Effector memory CD4-positive, alpha-beta T cell (primary cell): Measurements from ENCODE around the gene APH1B.
"Not testable (repeated sequence)": the region's sequence is repeated elsewhere in the genome, so short reads cannot be mapped to it uniquely, and the experiment has no call there.

Experiments
- DNase-seq, 3 donors: peaks; one replicate each; pipeline ENCODE4 v3.0.0-alpha.2; 2020
- H3K27ac ChIP-seq: 2 replicates; pipeline ENCODE4 v1.7.0; 2013; ENCODE audit warnings: mild to moderate bottlenecking, low read length, moderate library complexity; ENCODE audit not compliant: insufficient read depth, poor library complexity, severe bottlenecking
- H3K27me3 ChIP-seq: replicated peaks from 2 replicates; pipeline ENCODE4 v1.7.0; 2013; ENCODE audit warnings: mild to moderate bottlenecking, low read length; ENCODE audit not compliant: insufficient read depth, control insufficient read depth, poor library complexity, severe bottlenecking
- H3K36me3 ChIP-seq: 2 replicates; pipeline ENCODE4 v1.7.0; 2013; ENCODE audit warnings: mild to moderate bottlenecking, low read length, moderate library complexity; ENCODE audit not compliant: control insufficient read depth, insufficient read depth
- H3K4me1 ChIP-seq: 2 replicates; pipeline ENCODE4 v1.7.0; 2013; ENCODE audit warnings: low read length, mild to moderate bottlenecking; ENCODE audit not compliant: control insufficient read depth, insufficient read depth, poor library complexity, severe bottlenecking
- H3K4me3 ChIP-seq: 2 replicates; pipeline ENCODE4 v1.7.0; 2013; ENCODE audit warnings: low read length, low read depth, mild to moderate bottlenecking; ENCODE audit not compliant: insufficient read depth, poor library complexity, severe bottlenecking
- H3K9me3 ChIP-seq: 2 replicates; pipeline ENCODE4 v1.7.0; 2013; ENCODE audit warnings: mild to moderate bottlenecking, low read length, moderate library complexity; ENCODE audit not compliant: control insufficient read depth

The APH1B gene

DNA sequence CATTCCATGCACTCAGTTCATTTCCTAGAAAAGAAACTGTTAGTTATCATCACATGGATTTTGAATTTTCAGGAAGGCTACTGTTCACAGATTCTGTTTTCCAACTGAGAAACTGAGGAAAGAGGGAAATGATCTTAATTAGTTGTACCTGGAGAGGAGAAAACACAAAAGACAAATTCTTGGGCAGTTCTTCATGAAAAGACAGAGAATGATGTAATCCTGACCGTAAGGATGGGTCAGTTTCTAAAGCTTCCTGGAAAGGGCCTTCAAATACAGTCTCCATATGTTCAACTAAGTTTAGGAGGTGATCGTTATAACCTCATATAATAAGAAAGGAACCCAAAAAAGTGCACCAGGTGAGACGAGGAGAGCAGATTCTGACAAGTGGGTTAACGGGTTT lies 59.6 kb downstream of the APH1B start:
- no peak overlapping the region for H3K27ac ChIP-seq
- no peak for DNase-seq
- H3K9me3 ChIP-seq: no peaks in the 10 kb centered on the region
- H3K36me3 ChIP-seq: no peaks in the 10 kb centered on the region
- H3K4me3 ChIP-seq: no peak overlapping the region
- no peaks in the 10 kb centered on the region for H3K4me1 ChIP-seq
- no peaks in the 10 kb centered on the region for H3K27me3 ChIP-seq

DNA sequence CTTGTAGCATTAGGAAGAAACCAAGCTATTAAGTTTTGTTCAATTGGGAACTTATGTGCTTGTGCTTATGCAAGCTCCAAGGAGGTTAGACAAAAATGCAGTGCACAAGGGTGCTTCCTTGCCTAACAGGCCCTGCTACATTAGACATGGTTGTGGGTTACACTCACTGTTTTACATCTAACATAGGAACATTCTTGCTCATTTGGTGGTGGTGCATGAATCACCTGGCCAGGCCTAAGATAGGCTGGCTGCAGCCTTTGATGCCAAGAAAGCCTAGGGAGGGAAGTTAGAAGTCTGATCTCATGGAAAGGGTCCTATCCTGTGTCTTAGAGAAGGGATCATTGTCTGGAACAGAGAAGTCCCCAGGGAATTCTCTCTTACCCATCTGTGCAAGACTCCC lies 60.8 kb downstream of the APH1B start:
- Histone ChIP-seq H3K9me3 (no peaks in the 10 kb centered on the region), H3K4me1 (no peaks in the 10 kb centered on the region), H3K27ac (no peak overlapping the region), H3K27me3 (no peaks in the 10 kb centered on the region), H3K36me3 (no peaks in the 10 kb centered on the region), H3K4me3 (no peak overlapping the region)
- DNase-seq: no peak

DNA sequence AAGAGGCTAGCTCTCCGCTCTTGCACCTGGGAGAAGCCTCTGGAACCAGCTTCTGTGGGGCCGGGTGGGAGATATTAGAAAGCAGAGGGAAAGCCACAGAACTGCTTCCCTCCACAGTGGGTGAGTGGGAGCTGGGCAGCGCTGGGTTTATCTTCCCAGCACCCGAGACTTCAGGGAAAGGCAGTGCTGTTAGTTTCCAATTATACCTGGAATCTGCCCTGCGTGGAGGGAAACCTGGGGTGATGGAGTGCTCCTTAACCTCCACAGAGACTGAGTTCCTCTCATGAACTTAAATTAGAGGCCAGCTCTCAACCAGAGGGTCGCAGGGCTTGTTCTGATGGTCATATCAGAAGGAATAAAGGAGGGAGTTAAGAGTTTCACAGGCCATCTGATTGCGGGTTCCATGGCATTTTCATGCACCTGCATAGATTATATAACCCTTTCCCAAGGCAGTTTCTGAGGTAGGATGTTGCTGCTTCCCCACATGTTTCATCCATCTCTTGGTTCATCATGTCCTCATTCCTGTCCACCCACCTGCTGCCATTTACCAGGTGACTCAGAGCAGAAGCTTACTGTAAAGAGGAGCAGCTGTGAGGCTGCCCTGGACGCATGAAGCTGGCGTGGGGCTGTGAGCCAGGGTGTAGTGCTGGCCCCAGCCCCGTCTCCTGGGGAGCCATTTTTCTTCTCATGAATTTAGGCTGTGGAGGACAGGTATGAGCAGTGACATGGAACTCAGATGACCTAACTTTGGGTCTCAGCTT lies 61.8 kb downstream of the APH1B start:
- Histone ChIP-seq H3K9me3 (no peaks in the 10 kb centered on the region), H3K36me3 (no peaks in the 10 kb centered on the region), H3K4me3 (no peak overlapping the region), H3K27ac (no peak overlapping the region), H3K27me3 (no peaks in the 10 kb centered on the region), H3K4me1 (no peaks in the 10 kb centered on the region)
- DNase-seq: no peak

DNA sequence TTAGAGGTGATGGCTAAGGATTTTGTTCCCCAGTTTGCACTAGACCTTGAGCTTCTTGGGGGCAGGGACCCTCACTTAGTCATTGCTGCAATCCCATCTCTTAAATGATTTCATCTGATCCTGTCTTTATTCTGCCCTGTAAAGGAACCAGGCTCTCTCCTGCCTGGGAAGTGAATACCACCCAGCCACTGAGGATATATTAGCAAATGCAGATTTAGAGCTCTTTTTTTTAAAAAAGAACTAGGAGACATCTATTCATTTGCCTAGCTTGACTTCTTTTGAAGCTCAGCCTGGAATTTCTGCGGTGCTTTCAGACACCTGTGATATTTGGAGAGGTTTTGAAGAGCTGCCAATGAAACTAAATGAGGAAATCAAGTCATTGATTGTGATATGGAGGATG lies 62.4 kb downstream of the APH1B start:
- Histone ChIP-seq H3K27me3 (no peaks in the 10 kb centered on the region), H3K36me3 (no peaks in the 10 kb centered on the region), H3K4me3 (no peak overlapping the region), H3K9me3 (no peaks in the 10 kb centered on the region), H3K27ac (no peak overlapping the region), H3K4me1 (no peaks in the 10 kb centered on the region)
- no peak for DNase-seq

DNA sequence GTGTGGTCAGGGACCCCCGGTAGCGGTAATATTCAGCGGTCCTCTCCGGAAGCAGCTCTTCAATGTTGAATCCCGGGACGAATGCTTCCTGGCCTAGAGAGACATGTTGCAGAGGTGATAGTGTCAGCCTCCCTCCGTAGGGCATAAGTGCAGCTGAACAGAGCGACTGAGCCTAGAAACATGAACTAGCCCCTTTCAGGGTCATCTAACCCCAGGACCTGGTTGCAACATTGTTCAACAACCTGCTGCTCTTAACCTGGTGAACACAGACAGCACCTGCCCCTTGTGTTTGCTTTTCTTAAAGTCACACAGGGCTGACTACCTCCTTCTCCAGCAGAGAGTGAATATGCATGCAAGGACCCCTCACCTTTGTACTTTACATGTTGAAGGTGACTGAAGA lies 62.9 kb downstream of the APH1B start:
- Histone ChIP-seq H3K27ac (no peak overlapping the region), H3K4me1 (no peaks in the 10 kb centered on the region)

DNA sequence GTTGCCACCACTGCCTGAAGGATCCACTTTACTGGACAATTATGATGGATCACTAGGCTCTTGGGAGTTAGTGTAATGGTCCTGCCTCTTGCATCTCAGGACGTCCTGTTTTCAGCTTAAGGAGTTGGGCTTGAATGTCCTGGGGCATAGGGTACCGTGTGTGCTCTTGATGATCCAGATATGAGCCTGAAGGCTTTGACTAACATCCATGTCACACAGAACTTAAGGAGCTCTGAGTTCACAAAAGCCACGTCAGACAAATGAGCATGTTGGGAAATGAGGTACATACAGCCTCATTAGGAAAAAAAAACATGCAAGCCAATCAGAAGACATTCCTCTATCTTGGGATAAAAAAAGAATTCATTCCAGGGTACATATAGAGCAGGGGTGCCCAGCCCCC lies 63.5 kb downstream of the APH1B start:
- no peak for DNase-seq
- no peak overlapping the region for H3K4me3 ChIP-seq
- no peak overlapping the region for H3K27ac ChIP-seq
- no peaks in the 10 kb centered on the region for H3K36me3 ChIP-seq
- H3K27me3 ChIP-seq: no peaks in the 10 kb centered on the region
- H3K9me3 ChIP-seq: no peaks in the 10 kb centered on the region
- no peaks in the 10 kb centered on the region for H3K4me1 ChIP-seq

More for the DNA sequence above, 62.9 kb downstream of the APH1B start:
- no peak overlapping the region for H3K4me3 ChIP-seq
- H3K9me3 ChIP-seq: no peaks in the 10 kb centered on the region
- no peaks in the 10 kb centered on the region for H3K27me3 ChIP-seq
- no peak for DNase-seq
- H3K36me3 ChIP-seq: no peaks in the 10 kb centered on the region

DNA sequence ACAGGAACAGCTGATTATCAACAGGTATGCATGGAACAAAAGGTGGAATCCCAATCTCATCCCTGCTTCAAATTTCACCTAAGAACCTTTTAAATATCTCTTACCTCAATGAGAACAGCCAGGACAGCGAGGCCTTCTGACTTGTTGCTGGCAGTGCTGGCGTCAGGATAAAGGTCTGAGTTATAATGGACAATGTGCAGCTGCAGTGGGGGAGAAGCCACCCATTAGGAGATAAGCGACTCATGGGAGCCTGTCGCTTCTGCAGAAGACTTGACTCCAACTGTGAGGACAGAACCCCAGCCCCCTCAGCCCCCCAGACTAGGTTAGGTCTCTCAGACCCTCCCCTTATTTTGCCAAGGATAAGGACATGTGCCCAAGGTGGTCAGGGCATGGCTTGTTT lies 64.5 kb downstream of the APH1B start:
- Histone ChIP-seq H3K27ac (no peak overlapping the region), H3K9me3 (no peaks in the 10 kb centered on the region), H3K4me3 (no peak overlapping the region), H3K36me3 (no peaks in the 10 kb centered on the region), H3K4me1 (no peaks in the 10 kb centered on the region), H3K27me3 (no peaks in the 10 kb centered on the region)
- DNase-seq: no peak

DNA sequence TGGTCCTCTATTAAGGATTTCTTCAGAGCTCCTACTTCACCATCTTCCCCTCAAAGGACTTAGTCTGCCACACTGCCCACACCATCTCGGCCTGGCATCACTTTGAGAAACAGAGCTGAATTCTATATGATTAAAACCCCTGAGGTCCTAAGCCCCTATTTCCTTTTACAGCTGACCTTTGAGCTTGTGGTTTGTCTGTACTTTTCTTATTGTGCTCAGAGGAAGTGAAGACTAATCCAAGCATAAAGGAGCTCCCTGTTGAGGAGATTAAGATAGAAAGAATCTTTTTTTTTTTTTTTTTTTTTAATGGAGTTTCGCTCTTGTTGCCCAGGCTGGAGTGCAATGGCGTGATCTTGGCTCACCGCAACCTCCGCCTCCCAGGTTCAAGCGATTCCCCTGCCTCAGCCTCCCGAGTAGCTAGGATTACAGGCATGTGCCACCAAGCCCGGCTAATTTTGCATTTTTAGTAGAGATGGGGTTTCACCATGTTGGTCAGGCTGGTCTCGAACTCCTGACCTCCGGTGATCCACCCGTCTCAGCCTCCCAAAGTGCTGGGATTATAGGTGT lies 65.7 kb downstream of the APH1B start:
- not testable (repeated sequence) for H3K4me3 ChIP-seq, H3K9me3 ChIP-seq, DNase-seq, H3K27ac ChIP-seq, H3K36me3 ChIP-seq, H3K4me1 ChIP-seq, H3K27me3 ChIP-seq

DNA sequence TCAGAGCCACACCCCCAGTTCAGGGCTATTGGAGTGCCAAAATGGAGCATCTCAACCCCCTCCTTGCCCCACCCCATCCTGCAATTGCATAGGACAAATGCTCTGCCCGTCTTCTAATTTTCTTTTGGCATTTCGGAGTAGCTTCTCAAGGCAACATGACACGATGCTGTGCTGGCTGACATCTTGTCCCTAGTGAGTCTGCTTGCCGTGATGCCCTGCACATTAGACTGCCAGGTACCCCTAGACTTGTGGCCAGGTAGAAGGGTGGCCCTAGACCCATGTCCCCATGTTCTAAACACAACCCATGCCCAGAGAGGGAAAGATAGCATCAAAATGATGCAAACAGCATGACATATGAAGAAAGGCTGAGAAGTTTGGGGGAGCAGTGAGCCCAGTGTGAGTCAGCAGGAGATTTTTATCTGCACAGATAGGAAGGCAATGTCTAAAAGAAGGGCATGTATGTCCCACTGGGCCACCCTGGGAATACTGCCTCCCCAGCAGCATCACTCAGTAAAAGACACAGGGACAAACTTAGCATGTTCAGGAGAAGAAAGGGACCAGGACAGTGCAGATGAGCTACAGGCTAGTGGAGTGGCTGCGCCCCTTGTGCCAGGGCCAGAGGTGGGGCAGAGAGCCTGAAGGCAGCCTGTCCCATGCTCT lies 67.5 kb downstream of the APH1B start:
- Histone ChIP-seq H3K9me3 (no peaks in the 10 kb centered on the region), H3K36me3 (no peaks in the 10 kb centered on the region), H3K27ac (no peak overlapping the region), H3K4me3 (no peak overlapping the region), H3K4me1 (no peaks in the 10 kb centered on the region), H3K27me3 (no peaks in the 10 kb centered on the region)
- DNase-seq: no peak

DNA sequence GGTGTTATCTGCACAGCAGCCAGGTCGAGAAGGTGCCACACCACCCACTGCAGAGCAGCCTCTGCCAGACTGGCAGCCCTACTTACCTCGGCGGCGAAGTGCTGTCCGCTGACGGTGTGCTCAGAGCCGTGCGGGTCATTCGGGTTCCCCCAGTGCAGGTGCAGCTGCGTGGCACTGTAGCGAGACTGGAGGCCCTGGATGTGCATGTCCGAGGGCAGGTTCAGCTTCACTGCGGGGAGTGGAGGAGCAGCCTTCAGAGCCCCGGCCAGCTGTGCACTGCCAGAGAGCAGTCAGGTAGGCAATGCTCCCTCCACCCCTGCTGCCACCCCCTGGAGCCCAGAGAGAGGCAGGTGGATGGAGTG lies 68.0 kb downstream of the APH1B start:
- Histone ChIP-seq H3K9me3 (no peaks in the 10 kb centered on the region), H3K4me3 (no peak overlapping the region), H3K27ac (no peak overlapping the region), H3K36me3 (no peaks in the 10 kb centered on the region), H3K27me3 (no peaks in the 10 kb centered on the region), H3K4me1 (no peaks in the 10 kb centered on the region)
- no peak for DNase-seq
